ENCODE measurements around the gene POU6F2. TPM values are rescaled to one million over a fixed set of nuclear protein-coding genes. Genes with fewer than 3 reads are reported as not detected.

The POU6F2 gene
- total and polyA plus RNA-seq, 2 experiments from 2014 or later = 7.2 to 7.3 TPM

GRCh38 chr7:39405581-39405980, 427.9 kb downstream of the POU6F2 start (continued):
- TF ChIP-seq REST (IDR thresholded peaks at IDR 0.05; ENCODE audit: unreplicated experiment) = no peak
- TF ChIP-seq ZNF462 (CRISPR knock-in tag; IDR thresholded peaks at IDR 0.05) = no peak
- TF ChIP-seq EZH2phosphoT487 (IDR thresholded peaks at IDR 0.05; ENCODE audit: unreplicated experiment) = no peak

GRCh38 chr7:39406467-39406866, 428.8 kb downstream of the POU6F2 start:
- H3K27me3 ChIP-seq (ENCODE audit: insufficient read depth) = no peaks in the 10 kb centered on the region
- H3K4me1 ChIP-seq (ENCODE audit: insufficient read depth) = peaks cover 6% of the 10 kb centered on the region
- Mint-ChIP-seq H3K4me1 (peaks cover 28% of the 10 kb centered on the region), H3K36me3 (ENCODE audit: low read depth) (no peaks in the 10 kb centered on the region), H3K4me3 (no peak overlapping the region), H3K27me3 (ENCODE audit: insufficient read depth, low read depth, poor library complexity) (peaks cover 7% of the 10 kb centered on the region), H3K27ac (no peak overlapping the region), H3K9me3 (no peaks in the 10 kb centered on the region)
- H2AFZ ChIP-seq = no peak overlapping the region
- no peak for TF ChIP-seq ZNF331 (CRISPR knock-in tag; IDR thresholded peaks at IDR 0.05; ENCODE audit: low read depth)
- no peak for TF ChIP-seq STAT1 (IDR thresholded peaks at IDR 0.05; ENCODE audit: unreplicated experiment)
- no peaks in the 10 kb centered on the region for H4K20me1 ChIP-seq (replicated peaks; ENCODE audit: insufficient read depth)
- H3K27ac ChIP-seq (ENCODE audit: low read depth) = no peak overlapping the region
- ATAC-seq (no peak), DNase-seq (ENCODE audit: low spot score) (no peak)
- no peak overlapping the region for H3K4me2 ChIP-seq
- no peaks in the 10 kb centered on the region for H3K79me2 ChIP-seq (replicated peaks; ENCODE audit: insufficient read depth)
- no peaks in the 10 kb centered on the region for H3K9me2 ChIP-seq (ENCODE audit: insufficient read depth)
- no peaks in the 10 kb centered on the region for H3K36me3 ChIP-seq (ENCODE audit: insufficient read depth)
- no peaks in the 10 kb centered on the region for H3F3A ChIP-seq (replicated peaks; ENCODE audit: low read depth)
- no peak overlapping the region for H3K4me3 ChIP-seq

All from GM23338 (cell line).